ENCODE results near the gene PGC.

The PGC gene

DNA sequence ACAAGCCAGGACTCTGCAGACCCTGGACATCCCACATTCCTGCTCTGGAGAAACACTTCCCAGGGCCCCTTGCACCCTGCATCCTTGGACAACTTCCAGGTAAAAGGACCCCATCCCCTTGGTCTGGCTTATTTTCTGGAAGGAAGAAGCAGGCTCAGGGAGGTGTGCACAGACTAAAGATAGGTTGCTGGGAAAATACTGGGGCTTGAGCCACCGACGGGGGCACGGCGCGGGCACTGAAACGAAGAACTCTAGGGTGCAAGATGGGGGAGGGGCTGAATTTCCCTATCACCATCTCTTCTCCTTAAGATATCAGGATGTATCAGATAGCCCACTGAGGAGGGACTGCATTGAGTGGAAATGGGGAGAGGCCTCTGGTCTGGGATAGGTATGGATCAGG is 31.7 kb upstream of the PGC start:
- TF ChIP-seq, protein P1, sequence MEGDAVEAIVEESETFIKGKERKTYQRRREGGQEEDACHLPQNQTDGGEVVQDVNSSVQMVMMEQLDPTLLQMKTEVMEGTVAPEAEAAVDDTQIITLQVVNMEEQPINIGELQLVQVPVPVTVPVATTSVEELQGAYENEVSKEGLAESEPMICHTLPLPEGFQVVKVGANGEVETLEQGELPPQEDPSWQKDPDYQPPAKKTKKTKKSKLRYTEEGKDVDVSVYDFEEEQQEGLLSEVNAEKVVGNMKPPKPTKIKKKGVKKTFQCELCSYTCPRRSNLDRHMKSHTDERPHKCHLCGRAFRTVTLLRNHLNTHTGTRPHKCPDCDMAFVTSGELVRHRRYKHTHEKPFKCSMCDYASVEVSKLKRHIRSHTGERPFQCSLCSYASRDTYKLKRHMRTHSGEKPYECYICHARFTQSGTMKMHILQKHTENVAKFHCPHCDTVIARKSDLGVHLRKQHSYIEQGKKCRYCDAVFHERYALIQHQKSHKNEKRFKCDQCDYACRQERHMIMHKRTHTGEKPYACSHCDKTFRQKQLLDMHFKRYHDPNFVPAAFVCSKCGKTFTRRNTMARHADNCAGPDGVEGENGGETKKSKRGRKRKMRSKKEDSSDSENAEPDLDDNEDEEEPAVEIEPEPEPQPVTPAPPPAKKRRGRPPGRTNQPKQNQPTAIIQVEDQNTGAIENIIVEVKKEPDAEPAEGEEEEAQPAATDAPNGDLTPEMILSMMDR (conservative IDR thresholded peaks at IDR 0.05; ENCODE audit: low read depth, low read length) = no peak
- Histone ChIP-seq H3K27ac (no peak overlapping the region), H2AFZ (ENCODE audit: low read depth) (0 out of 2 replicates have a peak overlapping the region, but pooled peaks have one; percentile 41), H3K36me3 (ENCODE audit: insufficient read depth) (no peaks in the 10 kb centered on the region), H3K27me3 (ENCODE audit: insufficient read depth, low read depth) (peaks cover 20% of the 10 kb centered on the region), H3K9ac (no peak overlapping the region; the same call in 1 of the 2 replicates), H3K4me2 (peak overlapping the region; percentile 85), H3K4me1 (ENCODE audit: low read depth, poor library complexity, severe bottlenecking) (peaks cover 10% of the 10 kb centered on the region), H3K4me3 (IDR thresholded peaks at IDR 0.05; ENCODE audit: insufficient read depth, low read depth, low read length) (no peak overlapping the region), H3K79me2 (ENCODE audit: insufficient read depth, low read depth) (no peaks in the 10 kb centered on the region), H4K20me1 (ENCODE audit: insufficient read depth) (no peaks in the 10 kb centered on the region)

DNA sequence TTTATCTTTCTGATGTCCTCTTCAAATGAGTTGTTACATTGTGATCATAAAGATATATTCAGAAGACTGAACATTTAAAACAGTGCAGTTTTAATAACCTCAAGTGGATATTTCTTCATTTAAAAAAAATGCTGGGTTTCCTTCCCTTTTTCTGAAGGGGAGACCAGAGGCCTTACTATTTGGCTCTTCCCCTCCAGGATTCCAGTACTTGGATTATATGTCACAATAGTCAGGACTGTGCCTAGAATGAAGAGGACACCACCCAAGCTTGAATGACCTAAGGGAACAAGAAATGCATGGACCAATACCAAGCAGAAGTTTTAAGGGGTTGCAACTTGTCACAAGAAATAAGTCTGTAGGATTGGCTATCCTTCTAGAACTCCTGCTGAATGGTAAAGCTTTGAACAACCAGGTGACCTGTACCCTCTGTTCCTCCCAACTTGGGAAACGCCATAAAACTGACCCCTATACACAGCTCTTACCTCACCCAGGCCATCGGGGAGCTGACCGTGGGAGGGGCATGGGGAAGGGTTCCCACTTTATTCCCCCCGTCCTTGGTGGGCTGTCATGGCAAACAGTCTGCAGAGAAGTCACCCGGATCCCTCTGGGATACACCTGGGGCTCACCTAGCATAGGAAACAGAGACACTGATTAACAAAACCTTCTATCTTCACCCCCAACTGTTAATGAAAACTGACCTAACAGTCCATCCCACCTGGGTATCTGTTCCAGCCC is 30.5 kb upstream of the PGC start:
- no peak overlapping the region for H3K9ac ChIP-seq
- no peaks in the 10 kb centered on the region for H3K36me3 ChIP-seq (ENCODE audit: insufficient read depth)
- TF ChIP-seq, protein P1 (conservative IDR thresholded peaks at IDR 0.05; ENCODE audit: low read depth, low read length) = no peak
- no peak overlapping the region for H3K4me3 ChIP-seq (IDR thresholded peaks at IDR 0.05; ENCODE audit: insufficient read depth, low read depth, low read length)
- no peak overlapping the region for H3K27ac ChIP-seq
- peaks cover 10% of the 10 kb centered on the region for H3K4me1 ChIP-seq (ENCODE audit: low read depth, poor library complexity, severe bottlenecking)
- H2AFZ ChIP-seq (ENCODE audit: low read depth) = no peak overlapping the region
- no peak overlapping the region for H3K4me2 ChIP-seq
- peaks cover 15% of the 10 kb centered on the region for H3K27me3 ChIP-seq (ENCODE audit: insufficient read depth, low read depth)
- H4K20me1 ChIP-seq (ENCODE audit: insufficient read depth) = no peaks in the 10 kb centered on the region
- no peaks in the 10 kb centered on the region for H3K79me2 ChIP-seq (ENCODE audit: insufficient read depth, low read depth)

DNA sequence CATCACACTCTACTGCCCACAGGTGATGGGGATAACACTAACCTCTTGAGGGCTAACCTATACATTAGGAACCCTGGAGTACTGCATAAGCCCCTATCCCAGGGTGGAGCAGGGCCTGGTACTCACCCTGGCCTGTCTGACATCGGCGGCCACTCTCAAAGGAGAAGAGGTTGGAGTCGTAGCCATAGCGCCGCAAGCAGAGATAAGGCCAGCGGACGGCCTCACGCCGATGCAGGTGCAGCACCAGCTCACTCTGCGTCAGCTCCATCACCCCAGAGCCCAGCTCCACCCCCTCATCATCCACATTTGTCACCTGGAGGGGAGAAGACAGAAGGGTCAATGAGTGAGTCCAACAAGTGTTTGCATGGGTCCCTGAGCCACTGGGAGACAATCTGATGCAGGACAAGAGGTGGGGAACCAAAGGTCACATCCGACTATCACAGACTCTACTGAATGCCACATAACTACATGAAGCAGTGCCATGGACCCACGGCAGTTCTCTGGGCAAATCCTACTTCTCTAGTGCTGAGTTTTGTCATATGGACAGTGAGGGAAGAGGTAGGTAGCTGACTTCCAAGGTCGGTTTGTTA is 28.2 kb upstream of the PGC start:
- Histone ChIP-seq H3K36me3 (ENCODE audit: insufficient read depth) (no peaks in the 10 kb centered on the region), H3K4me1 (ENCODE audit: low read depth, poor library complexity, severe bottlenecking) (peaks cover 4% of the 10 kb centered on the region)

DNA sequence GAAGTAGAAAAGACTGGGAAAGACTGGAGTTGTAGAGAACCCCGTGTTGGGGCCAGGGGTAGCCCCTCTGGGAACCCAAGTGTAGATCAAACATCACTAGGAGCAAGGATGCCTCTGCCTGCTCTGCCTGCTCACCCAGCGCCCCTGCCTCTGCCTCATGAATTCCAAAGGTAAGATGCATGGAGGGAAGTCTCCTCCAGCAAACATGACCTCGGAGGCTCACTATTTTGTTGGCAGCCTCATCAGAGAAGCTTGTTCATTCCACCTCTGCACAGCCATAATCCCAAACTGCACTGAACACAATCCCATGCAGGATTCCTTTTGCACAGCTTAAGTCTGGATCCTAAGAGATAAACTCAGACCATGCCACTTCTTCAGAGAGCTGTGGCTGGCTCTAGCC is 27.6 kb upstream of the PGC start:
- Histone ChIP-seq H3K27ac (no peak overlapping the region), H3K36me3 (ENCODE audit: insufficient read depth) (no peaks in the 10 kb centered on the region)

More for the DNA sequence above, 28.2 kb upstream of the PGC start:
- Histone ChIP-seq H2AFZ (ENCODE audit: low read depth) (no peak overlapping the region), H3K9ac (no peak overlapping the region), H3K79me2 (ENCODE audit: insufficient read depth, low read depth) (no peaks in the 10 kb centered on the region), H3K4me2 (no peak overlapping the region), H3K4me3 (IDR thresholded peaks at IDR 0.05; ENCODE audit: insufficient read depth, low read depth, low read length) (no peak overlapping the region), H3K27me3 (ENCODE audit: insufficient read depth, low read depth) (no peaks in the 10 kb centered on the region), H4K20me1 (ENCODE audit: insufficient read depth) (no peaks in the 10 kb centered on the region), H3K27ac (no peak overlapping the region)
- TF ChIP-seq, protein P1 (conservative IDR thresholded peaks at IDR 0.05; ENCODE audit: low read depth, low read length) = no peak

More for the DNA sequence above, 27.6 kb upstream of the PGC start:
- no peak overlapping the region for H3K4me3 ChIP-seq (IDR thresholded peaks at IDR 0.05; ENCODE audit: insufficient read depth, low read depth, low read length)
- H3K27me3 ChIP-seq (ENCODE audit: insufficient read depth, low read depth) = no peaks in the 10 kb centered on the region
- TF ChIP-seq, protein P1 (conservative IDR thresholded peaks at IDR 0.05; ENCODE audit: low read depth, low read length) = no peak
- peaks cover 4% of the 10 kb centered on the region for H3K4me1 ChIP-seq (ENCODE audit: low read depth, poor library complexity, severe bottlenecking)
- no peak overlapping the region for H3K9ac ChIP-seq
- H3K4me2 ChIP-seq = no peak overlapping the region
- no peak overlapping the region for H2AFZ ChIP-seq (ENCODE audit: low read depth)
- H4K20me1 ChIP-seq (ENCODE audit: insufficient read depth) = no peaks in the 10 kb centered on the region
- H3K79me2 ChIP-seq (ENCODE audit: insufficient read depth, low read depth) = no peaks in the 10 kb centered on the region

Measured in KMS-11 (cell line).